HG02759 (cell line): Measurements from ENCODE around the gene LGALS4.
"Not testable (repeated sequence)": the region's sequence is repeated elsewhere in the genome, so short reads cannot be mapped to it uniquely, and the experiment has no call there.

ENCODE experiments used
- ATAC-seq: cut with Tn5 transposase; IDR thresholded peaks from one replicate; pipeline ENCODE4 v1.9.1; 2021; ENCODE audit warnings: mild to moderate bottlenecking, moderate library complexity; ENCODE audit not compliant: unreplicated experiment

Gene LGALS4

DNA sequence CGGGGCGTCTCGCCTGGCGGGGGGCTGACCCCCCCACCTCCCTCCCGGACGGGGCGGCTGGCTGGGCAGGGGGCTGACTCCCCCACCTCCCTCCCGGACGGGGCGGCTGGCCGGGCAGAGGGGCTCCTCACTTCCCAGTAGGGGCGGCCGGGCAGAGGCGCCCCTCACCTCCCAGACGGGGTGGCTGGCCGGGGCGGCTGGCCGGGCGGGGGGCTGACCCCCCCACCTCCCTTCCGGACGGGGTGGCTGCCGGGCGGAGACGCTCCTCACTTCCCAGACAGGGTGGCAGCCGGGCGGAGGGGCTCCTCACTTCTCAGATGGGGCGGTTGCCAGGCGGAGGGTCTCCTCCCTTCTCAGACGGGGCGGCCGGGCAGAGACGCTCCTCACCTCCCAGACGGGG is 15.0 kb downstream of the LGALS4 start:
- ATAC-seq, result not testable (repeated sequence)

DNA sequence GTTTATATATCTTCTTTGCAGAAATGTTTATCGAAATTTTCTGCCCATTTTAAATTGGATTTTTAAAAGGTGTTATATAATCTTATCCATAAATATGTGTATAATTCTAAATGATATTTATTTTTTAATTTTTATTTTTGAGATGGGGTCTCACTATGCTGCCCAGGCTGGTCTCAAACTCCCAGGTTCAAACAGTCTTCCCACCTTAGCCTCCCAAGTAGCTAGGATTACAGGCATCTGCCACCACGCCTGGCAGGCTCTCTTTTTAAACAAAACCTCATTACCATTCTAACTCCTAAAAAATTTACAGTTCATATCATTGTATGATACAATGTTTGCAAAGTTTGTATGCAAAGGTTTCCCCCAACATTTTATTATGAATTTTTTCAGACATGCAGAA is 16.6 kb downstream of the LGALS4 start:
- ATAC-seq, result no peak

DNA sequence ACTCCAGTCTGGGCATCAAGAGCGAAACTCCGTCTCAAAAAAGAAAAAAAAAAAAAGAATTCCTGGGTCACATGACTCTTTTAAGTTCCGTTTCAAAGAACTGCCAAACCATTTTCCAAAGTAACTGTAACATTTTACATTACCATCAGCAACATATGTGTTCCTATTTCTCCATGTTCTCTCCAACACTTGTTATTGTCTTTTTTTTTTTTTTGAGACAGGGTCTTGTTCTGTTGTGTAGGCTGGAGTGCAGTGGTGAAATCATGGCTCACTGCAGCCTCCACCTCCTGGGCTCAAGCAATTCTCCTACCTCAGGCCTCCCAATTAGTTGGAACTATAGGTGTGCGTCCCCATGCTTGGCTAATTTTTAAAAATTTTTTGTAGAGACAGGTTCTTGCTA is 17.2 kb downstream of the LGALS4 start:
- ATAC-seq, result no peak

DNA sequence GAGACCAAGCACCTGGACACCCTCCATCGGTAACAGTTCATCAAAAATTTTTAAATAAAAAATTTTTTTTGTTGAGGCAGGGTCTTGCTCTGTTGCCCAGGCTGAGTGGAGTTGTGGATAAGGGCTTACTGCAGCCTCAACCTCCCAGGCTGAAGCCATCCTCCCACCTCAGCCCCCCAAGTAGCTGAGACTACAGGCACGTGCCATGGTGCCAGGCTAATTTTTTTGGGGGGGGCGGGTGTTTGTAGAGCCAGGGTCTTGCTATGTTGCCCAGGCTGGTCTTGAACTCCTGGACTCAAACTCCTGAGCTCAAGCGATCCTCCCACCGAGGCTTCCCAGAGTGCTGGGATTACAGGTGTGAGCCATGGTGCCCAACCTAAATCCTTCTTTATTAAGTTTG is 19.1 kb downstream of the LGALS4 start:
- ATAC-seq, result no peak

DNA sequence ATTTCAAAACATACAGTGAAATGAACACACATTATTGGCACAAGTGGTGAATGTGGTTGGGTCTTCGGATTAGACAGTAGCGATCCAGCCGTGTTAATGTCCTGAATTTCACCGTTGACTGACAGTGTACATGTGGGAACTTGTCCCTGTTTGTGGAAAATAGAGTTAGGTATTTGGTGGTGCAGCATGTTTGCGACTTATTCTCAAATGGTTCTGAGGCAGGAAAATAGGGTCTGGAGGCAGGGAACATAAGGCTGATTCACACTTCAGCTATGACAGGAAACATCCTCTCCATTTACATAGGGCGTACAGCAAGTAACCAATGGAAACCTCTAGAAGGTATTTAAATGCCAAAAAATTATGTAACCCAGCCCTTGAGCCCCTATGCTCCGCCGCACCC is 19.6 kb downstream of the LGALS4 start:
- ATAC-seq, result no peak

DNA sequence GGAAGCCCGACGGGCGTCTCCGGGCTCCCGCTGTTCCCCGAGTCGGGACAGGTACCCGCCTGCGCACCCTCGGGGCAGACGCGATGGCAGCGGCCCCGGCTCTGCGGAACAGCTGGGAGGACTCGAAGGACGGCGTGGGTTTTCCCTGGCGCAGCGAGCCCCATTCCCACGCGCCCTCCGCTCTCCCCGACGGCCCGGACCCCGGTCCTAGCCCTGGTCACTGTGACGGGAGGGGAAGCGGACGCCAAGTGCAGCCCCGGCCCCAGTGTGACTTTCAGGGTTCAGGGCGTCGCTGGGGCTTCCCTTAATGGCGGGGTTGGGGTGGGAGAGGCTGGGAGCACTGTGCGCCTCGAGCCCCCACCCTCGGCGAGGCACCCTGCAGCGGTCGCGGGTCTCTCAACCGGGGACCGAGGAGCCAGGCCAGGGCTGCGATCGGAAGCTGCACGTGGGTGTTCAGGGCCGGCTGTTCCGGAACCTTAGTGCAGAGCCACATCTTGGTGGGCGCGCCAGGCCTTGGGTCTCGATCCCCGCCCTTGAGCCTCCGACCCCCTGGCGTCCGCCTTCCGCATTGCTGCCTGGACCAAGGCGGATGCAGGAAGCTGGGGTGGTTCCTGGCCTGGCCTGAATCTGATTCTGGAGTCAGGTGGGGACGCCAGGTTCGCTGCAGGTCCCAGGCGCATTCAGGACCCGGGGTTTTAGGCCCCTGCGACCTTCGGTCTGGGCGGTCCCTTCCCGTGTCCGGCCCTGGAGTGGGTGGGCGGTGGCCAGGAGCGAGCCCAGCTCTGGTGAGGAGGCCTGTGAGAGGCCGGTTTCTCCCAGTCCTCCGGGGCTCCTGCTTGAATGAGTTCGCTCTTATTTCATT is 20.3 kb downstream of the LGALS4 start:
- ATAC-seq, result peak; percentile 14

DNA sequence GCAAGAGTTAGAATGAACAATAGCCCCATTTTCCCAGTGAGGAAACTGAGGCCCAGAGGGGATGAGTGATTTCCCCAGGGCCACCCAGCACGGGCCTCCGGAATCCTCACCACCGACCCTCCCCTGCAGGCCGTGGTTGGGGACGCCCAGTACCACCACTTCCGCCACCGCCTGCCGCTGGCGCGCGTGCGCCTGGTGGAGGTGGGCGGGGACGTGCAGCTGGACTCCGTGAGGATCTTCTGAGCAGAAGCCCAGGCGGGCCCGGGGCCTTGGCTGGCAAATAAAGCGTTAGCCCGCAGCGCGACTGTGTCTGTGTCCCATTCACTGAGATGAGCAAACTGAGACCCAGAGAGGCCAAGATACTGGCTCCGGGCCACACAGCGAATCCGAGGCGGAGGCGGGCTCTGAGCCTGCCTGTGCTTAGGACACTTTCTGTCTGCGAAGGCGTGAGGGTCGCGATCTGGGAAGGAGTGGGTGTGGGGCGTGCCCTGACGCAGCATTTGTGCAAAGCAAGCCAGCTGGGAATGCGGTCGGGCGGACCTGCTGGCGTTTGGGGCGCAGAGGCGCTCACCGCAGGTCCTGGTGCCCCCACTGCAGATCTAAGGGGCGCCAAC is 21.2 kb downstream of the LGALS4 start:
- ATAC-seq, result peak; percentile 77

DNA sequence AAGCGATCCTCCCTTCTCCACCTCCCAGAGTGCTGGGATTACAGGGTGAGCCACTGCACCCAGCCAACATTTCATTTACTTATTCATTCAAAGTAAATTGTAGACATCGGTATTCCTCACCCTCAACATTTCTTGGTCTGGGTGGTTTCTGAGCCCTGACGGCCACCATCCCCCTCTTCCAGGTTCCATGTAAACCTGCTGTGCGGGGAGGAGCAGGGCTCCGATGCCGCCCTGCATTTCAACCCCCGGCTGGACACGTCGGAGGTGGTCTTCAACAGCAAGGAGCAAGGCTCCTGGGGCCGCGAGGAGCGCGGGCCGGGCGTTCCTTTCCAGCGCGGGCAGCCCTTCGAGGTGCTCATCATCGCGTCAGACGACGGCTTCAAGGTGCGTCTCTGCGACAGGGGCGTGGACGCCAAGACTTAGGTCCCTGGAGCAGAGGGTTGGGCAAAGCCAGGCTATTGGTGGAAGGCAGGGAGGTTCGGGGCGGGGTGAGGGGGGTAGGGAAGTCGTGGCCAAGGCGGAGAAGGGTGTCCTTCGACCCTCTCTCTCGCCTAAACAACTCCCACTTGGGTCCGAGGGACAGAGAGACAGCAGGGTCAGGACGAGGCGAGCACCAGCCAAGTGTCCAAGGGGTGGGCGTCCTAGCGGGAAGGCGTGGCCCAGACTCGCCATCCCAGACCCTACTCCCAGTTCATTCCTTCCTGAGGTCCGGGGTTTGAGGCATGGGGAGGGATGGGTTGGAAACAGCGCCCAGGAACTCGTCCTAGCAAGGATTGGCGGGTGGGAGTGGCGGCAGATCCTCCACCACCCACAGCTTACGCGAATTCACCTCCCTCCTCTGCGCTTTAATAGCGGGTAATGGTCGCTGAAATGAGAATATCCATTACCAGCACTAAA is 22.0 kb downstream of the LGALS4 start:
- not testable (repeated sequence) for ATAC-seq

DNA sequence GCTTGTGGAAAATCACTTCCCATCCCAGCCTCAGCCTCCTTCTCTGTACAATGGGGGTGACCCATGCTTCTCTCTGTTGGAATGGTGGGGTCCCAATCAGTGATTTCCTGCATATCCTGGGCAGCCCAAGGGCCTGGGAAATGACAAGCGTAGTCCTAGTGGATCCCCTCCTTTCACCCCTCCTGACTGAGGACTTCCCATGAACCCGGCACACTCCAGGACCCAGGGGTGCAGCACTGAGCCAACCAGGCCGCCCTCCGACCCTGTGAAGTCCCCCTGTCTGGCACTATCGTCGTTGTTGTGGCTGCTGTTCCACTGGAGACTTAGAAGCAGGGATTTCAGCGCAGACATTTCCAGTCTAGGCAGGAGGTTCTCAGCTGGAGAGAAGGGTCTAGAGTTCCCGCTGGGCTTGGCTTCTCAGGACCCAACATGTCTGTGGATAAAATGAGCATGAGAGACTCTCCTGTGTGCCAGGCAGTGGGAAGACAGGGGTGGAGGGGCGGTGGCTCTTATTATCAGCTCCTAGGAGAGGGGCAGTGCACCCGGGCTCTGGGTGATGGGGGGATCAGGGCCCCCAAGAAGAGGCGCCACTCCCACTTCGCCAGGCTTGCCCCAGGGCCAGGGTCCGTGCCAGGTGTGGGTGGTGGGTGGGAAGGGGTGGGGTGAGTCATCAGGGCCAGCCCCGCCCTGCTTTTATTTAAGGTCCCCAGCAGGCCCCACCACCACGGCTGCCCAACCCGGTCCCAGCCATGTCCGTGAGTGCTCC is 24.1 kb downstream of the LGALS4 start, which contains the start of gene LGALS7B:
Gene LGALS7B (plus strand): TSS at position 723 of the 766 bp plus-strand sequence. CDS start 27 bp downstream, at position 750.
- ATAC-seq, result no peak

DNA sequence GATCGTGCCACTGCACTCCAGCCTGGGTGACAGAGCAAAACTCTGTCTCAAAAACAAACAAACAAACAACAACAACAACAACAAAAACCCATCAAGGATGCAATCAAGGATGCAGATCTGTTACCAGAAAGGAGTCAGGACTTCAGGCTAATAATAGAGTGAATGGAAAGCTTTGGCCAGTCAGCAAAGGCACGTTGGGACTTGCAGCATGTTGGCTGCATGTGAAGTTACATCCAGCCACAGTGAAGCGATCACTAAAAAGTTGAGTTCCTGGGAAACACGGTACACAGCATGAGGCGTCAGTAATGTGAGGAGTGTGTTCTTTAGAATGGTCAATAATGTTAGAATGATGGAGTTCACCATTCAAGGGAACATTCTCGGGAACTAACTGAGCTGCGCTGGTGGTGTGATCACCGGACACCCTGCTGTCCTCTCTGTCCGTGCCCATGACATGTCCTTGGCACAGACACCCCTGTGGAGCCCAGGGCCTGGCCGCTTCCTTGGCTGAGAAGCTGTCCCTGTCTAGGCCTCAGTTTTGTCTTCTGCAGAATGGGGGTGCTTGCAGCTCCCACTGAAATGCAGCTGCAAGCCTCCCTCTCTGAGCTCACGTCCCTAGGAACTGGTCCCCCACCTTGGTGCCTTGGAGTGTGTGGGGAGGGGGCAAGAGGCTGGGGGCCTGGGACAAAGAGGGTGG is 26.0 kb downstream of the LGALS4 start:
- no peak for ATAC-seq

DNA sequence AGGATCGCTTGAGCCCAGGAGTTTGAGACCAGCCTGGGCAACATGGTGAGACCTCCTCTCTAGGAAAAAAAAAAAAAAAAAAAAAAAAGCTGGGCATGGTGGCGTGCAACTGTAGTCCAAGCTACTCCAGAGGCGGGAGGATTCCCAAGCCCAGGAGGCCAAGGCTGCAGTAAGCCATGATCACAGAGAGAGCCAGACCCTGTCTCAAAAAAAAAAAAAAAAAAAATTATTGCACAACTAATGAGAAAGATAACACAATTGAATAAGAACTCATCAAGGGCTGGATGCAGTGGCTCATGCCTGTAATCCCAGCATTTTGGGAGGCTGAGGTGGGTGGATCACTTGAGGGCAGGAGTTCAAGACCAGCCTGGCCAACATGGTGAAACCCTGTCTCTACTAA is 26.7 kb downstream of the LGALS4 start:
- ATAC-seq, result not testable (repeated sequence)

DNA sequence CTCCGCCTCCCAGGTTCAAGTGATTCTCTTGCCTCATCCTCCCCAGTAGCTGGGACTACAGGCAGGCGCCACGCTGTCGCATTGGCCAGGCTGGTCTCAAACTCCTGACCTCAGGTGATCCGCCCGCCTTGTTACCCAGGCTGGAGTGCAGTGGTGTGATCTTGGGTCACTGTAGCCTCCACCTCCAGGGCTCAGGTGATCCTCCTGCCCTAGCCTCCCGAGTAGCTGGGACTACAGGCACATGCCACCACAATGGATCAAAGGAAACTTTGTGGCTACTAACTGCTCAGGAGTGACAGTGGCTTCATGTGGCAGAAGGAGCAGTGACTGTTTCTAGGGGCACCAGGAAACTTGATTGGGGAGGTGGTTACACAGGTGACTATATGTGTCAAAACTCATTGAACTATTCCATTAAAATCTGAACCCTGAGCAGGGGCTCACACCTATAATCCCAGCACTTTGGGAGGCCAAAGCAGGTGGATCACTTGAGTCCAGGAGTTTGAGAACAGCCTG is 27.5 kb downstream of the LGALS4 start:
- no peak for ATAC-seq

DNA sequence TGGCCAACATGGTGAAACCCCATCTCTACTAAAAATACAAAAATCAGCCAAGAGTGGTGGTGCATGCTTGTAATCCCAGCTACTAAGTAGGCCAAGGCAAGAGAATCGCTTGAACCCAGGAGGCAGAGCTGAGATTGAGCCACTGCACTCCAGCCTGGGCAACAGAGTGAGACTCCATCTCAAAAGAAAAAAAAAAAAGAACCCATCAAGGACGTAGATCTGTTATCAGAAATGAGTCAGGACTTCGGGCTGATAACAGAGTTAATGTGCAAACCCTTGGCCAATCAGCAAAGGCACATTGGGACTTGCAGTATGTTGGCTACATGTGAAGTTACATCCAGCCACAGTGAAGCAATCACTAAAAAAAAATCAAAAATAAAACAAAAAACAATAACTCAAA is 28.5 kb downstream of the LGALS4 start:
- no peak for ATAC-seq

DNA sequence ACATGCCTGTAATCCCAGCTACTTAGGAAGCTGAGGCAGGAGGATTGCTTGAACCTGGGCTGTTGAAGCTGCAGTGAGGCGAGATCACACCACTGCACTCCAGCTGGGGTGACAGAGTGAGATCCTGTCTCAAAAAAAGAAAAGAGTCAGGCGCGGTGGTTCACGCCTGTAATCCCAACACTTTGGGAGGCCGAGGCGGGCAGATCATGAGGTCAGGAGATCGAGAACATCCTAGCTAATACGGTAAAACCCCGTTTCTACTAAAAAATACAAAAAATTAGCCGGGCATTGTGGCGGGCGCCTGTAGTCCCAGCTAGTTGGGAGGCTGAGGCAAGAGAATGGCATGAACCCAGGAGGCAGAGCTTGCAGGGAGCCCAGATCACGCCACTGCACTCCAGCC is 30.5 kb downstream of the LGALS4 start:
- ATAC-seq, result not testable (repeated sequence)

DNA sequence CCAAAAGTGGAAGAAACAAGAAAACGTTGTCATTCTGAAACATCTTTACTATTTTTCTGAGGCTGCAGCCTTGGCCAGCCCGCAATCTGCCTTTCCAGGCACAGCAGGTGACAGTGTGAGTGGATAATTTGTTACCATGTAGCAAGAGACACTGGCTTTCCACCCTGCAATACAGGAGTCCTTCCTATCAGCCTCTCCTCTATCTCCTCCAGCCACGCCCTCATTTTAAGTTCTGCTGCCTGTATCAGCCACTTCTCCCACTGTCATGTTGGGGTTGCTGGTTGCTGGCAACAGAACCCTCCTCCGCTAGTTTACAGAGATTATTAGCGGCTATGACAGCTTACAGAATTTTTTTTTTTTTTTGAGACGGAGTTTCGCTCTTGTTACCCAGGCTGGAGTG is 31.7 kb downstream of the LGALS4 start:
- no peak for ATAC-seq

DNA sequence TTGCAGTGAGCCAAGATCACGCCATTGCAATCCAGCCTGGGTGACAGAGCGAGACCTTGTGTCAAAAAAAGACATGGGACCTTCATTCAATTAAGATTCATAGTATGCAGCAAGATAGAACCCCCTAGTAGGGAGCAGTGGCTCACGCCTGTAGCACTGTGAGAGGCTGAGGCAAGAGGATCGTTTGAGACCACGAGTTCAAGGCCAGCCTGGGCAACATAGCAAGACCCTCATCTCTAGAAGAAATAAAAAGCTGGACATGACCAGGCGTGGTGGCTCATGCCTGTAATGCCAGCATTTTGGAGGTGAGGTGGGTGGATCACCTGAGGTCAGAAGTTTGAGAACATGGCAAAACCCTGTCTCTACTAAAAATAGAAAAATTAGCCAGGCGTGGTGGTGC is 32.3 kb downstream of the LGALS4 start:
- no peak for ATAC-seq

DNA sequence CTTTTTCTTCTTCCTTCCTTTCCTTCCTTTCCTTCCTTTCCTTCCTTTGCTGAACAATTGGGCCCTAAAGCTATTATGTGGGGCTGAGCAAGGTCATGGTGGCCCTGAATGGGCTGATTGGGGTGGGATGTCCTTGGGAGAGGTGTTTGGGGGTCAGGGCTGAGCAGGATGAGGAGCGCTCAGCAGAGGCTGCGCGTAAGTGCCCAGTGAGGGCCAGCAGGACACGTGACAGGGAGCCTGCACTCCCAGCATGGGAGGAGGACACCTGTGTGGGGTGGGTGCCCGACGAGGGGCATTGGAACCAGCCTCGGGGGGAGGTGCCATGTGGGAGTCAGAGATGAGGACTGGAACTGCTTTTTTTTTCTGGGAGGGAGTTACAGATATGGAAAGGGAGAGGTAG is 34.0 kb downstream of the LGALS4 start:
- no peak for ATAC-seq

DNA sequence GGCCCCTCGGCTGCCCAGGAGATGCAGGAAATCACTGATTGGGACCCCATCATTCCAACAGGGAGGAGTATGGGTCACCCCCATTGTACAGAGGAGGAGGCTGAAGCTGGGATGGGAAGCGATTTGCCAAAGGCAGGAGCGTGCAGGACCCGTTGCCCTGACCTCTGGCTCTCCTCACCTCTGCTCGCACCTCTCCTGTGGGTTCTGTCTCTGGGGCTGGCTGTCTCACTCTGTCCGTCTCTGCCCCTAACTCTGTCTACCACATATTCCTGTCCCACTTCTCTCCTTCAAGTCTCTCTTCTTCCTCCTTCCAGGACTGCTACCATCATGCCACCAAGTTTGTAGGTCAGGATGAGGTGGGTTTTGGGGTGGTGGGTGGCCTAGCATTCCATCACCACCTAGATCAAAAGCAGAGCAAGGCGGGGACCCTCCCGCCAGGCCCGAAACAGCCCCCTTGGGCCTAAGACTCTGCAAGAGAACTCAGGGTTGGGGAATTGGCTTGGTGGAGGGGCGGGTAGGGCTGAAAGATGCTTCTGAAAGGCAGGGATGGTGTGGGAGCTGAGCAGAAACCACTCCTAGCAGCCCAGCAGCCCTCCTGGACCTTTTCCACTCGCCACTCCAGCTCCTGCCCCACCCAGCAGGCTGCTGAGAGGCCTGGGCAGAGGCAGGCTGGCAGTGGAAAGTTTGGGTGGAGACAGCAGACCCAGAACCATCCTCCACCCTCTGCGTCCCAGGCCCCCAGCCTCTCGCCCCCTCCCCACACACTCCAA is 38.4 kb downstream of the LGALS4 start:
- ATAC-seq, result no peak
